22Rv1 (cell line): ENCODE data around the gene RFK.

Source experiments
- H3K27ac ChIP-seq: fragments of 450-650 bp; 2 replicates; pipeline ENCODE4 v1.5.1; 2017
- ZFX ChIP-seq: fragments of 450-650 bp; IDR thresholded peaks from 2 replicates; pipeline ENCODE4 v1.6.1; 2017; ENCODE audit warnings: antibody characterized with exemption, borderline replicate concordance
- TF ChIP-seq, protein P1 (sequence below): fragments of 450-650 bp; IDR thresholded peaks from 2 replicates; pipeline ENCODE4 v1.5.1; 2017; ENCODE audit warnings: mild to moderate bottlenecking

RFK gene

DNA sequence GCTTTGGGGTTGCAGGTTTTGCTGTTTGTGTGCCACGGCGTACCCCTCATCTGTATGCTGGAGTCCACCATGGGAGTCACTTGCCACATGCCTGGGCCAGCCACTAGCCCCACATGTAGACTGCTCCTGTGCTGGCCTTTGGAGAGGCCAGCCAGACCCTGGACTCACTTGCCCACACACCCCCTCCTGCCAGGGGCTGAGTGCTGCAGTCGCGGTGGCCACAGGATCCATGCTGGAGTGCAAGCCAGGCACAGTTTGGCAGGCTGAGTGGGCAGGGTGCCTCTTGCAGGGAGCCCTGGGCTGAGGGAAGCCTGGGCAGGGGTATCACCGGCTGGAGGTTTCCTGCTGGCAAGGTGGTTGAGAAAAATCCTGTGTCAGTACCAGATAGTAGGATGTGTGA lies 39.2 kb upstream of the RFK start:
- H3K27ac ChIP-seq = no peak overlapping the region
- TF ChIP-seq ZFX = no peak
- TF ChIP-seq, protein P1, sequence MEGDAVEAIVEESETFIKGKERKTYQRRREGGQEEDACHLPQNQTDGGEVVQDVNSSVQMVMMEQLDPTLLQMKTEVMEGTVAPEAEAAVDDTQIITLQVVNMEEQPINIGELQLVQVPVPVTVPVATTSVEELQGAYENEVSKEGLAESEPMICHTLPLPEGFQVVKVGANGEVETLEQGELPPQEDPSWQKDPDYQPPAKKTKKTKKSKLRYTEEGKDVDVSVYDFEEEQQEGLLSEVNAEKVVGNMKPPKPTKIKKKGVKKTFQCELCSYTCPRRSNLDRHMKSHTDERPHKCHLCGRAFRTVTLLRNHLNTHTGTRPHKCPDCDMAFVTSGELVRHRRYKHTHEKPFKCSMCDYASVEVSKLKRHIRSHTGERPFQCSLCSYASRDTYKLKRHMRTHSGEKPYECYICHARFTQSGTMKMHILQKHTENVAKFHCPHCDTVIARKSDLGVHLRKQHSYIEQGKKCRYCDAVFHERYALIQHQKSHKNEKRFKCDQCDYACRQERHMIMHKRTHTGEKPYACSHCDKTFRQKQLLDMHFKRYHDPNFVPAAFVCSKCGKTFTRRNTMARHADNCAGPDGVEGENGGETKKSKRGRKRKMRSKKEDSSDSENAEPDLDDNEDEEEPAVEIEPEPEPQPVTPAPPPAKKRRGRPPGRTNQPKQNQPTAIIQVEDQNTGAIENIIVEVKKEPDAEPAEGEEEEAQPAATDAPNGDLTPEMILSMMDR = no peak

DNA sequence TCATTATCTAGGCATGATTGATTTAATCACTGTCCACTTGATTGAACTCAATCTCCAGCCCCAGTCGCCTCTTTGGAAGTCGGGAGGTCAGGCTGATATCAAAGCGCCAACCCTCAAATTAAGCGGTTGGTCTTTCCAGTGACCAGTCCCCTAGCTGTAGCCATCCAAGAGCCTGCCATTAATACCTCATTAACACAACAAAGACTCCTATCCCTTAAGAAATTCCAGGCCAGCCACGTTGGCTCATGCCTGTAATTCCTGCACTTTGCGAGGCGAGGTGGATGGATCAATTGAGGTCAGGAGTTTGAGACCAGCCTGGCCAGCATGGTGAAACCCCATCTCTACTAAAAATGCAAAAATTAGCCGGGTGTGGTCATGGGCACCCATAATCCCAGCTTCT lies 37.4 kb upstream of the RFK start:
- TF ChIP-seq, protein P1 = no peak
- TF ChIP-seq ZFX = no peak
- no peak overlapping the region for H3K27ac ChIP-seq

DNA sequence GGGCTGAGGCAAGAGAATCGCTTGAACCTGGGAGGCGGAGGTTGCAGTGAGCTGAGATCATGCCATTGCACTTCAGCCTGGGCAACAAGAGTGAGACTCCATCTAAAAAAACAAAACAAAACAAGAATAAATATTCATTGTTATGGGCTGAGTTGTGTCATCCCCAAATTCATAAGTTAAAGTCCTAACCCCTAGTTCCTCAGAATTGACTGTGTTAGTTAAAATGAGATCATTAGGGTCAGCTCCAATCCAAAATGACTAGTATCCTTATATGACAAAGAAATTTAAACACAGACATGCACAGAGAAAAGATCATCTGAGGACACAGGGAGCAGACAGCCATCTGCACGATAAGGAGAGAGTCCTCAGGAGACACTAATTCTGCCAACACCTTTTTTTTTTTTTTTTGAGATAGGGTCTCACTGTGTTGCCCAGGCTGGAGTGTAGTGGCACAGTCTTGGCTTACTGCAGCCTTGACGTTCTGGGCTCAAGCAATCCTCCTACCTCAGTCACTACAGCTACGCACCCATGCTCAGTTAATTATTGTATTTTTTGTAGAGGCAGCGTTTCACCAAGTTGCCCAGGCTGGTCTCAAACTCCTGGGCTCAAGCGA lies 32.7 kb upstream of the RFK start:
- no peak overlapping the region for H3K27ac ChIP-seq
- TF ChIP-seq, protein P1 = no peak
- TF ChIP-seq ZFX = no peak

DNA sequence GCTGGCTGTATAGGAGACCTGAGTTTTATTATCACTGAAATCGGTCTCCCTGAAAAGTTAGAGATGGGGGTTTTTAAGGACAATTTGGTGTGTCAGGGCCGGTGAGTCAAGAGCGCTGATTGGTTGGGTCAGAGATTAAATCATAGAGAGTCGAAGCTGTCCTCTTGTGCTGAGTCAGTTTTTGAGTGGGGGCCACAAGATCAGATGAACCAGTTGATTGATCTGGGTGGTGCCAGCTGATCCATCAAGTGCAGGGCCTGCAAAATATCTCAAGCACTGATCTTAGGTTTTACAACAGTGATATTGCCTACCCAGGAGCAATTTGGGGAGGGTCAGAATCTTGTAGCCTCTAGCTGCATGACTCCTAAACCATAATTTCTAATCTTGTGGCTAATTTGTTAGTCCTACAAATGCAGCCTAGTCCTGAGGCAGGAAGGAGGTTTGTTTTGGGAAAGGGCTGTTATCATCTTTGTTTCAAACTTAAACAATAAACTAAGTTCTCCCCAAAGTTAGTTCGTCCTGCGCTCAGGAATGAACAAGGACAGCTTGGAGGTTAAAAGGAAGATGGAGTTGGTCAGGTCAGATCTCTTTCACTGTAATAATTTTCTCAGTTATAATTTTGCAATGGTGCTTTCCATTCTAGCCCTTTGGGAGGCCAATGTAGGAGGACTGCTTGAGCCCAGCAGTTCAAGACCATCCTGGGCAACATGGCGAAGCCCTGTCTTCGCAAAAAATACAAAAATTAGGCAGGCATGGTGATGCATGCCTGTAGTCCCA lies 31.6 kb upstream of the RFK start:
- no peak overlapping the region for H3K27ac ChIP-seq
- TF ChIP-seq ZFX = no peak
- TF ChIP-seq, protein P1 = no peak

DNA sequence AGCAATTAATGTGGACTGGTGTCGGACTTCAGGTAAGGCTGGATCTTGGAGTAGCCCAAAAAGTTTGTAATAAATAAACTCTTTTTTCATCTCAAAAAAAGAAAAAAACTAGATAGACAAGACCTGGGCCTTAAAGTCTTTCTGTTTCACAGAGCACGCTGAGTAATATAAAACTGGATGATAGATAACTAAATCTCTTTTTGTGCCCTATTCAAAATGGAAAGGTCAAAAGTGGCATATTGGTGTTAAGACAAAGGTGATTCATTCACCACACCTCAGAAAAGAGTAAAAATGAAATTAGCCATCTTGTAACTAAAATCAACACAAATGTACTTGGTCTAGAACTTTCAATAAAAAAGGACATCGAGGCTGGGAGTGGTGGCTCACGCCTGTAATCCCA lies 30.3 kb upstream of the RFK start:
- H3K27ac ChIP-seq = no peak overlapping the region
- TF ChIP-seq, protein P1 = no peak
- TF ChIP-seq ZFX = no peak

DNA sequence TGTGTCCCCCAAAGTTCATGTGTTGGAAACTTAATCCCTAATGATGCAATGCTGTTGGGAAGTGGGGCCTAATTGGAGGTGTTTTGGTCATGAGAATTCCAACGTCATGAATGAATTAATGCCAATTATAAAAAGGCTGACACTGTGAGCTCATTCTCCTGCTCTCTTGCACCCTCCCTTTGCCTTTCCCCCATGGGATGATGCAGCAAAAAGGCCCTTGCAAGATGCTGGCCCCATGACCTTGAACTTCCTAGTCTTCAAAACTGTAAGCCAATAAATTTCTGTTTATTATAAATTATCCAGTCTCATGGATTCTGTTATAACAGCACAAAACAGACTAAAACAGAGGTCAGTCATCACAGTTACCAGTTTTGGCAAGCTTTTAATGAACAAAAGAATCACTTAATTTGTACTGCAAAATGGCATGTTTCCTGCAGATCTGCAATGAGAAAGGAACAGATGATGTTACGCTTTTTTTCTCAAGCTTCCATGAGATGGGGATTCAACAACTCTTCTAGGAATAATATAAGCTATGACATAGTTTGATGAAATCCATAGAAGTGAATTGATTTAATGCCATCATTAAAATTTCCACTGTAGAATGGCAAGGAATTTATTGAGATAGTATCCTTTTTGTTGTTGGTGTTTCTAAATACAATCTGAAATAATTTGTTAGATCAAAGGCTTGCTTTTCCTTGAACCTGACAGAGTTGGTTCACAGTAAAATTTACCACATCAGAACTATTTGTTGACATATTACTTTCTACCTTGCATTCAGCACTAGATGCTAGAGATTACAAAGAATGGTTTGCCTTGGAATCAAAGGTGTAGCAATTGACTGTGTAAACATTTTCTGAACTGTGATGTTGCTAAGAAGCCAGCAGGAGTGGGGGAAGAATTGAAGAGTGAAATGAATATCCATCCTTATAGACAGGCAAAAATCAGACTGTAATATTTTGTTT lies 29.3 kb upstream of the RFK start:
- H3K27ac ChIP-seq = no peak overlapping the region
- no peak for TF ChIP-seq ZFX
- TF ChIP-seq, protein P1 = no peak
